Stimulated activated CD8-positive, alpha-beta memory T cell treated with anti-CD3 and anti-CD28 coated beads, Interleukin-7, amount 100 ng/mL, for 48 hours (primary cell): Measurements from ENCODE around the gene USH2A.

ENCODE experiments used
- DNase-seq, 2 donors: peaks; one replicate each; pipeline ENCODE4 v3.0.0-alpha.2; 2020; ENCODE audit warnings: low read depth in 1 of 2; ENCODE audit errors: extremely low read depth in 1 of 2

Gene USH2A

DNA sequence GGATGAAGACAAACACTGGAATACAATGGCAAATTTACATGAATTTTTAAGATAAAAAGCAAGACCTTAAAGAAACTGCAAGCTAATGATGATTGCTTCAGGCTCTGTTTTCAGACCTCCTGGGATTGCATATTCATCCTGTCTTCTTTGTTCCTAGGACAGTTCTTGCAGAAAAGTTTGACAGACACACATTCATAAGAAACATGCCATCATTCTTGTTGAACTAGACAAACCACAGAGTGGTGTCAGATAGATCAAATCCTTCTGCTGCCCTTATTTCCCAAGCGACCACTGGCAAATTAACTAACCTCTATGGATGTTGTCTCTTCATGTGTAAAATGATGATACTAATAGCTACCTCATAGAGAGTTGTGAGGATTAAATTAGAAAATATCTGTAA is 674.8 kb downstream of the USH2A start:
- DNase-seq, result no peak

DNA sequence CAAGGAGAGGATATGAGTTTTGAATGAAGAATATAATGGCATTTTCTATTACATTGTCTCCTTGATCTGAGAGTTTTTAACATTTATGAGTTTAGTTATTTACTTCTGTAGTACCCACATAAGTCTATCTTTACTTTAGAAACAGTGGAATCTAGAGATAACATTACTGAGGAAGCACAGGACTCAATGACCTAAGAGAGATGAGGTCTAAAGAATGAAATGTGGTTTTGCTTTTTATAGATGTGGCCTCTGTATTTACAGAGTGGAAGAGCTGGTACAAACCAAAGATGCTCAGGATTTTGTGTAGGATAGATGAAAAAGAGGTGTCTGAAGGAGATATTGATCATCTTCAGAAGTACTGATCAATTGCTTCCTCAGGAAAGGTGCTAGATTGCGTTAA is 678.8 kb downstream of the USH2A start:
- no peak for DNase-seq

DNA sequence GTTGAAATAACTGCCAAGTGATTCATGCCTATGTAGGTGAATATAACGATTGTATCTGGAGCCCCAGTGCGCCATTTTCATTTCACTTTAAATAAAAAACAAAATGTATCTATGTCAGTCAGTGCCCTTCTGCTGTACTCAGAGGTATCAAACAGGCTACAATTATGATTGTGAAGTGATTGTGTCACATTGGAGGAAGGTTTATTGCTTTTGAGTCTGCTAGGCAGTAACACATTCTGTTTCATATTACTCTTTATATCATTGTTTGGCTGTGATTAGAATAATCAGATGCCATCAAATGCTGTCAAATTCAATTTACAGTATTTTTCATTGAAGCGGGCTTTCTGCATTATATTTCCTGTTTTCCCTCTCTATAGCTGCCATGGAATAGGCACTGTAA is 684.2 kb downstream of the USH2A start:
- DNase-seq, result no peak

DNA sequence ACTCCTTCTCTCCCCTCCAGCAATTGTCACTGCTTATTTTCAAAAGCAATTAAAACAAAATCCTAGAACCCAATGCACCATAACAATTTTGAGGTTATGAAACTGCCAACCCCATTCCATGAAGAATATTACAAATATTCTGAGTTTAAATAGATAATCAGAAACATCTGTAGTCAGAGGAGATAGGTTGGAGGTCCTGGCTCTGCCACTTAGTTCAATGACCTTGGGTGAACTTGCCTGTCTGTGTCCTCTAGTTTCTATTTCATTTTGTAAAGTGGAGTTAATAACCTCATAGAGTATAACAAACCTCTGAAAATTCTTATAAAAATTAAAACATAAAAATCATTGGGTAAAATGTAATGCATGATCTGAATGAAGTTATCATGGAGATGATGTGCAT is 691.5 kb downstream of the USH2A start:
- no peak for DNase-seq

DNA sequence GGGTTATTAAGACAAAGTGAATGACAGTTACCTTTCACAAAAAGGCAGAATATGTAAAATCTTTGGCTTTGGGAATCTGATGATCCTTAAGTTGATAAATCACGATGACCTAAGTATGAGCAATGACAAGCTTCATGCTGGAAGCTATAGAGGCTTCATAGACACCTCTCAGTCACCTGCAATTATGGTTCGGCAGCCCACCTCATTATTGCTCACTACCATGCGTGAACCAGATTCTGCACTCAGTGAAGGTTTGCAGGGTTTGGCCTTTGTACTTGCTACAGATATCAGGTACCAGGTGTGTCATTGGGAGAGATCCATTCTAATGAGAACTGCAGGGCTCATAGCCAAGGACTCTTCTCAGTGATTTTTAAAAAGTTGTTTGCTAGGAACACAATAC is 692.6 kb downstream of the USH2A start:
- DNase-seq, result no peak

DNA sequence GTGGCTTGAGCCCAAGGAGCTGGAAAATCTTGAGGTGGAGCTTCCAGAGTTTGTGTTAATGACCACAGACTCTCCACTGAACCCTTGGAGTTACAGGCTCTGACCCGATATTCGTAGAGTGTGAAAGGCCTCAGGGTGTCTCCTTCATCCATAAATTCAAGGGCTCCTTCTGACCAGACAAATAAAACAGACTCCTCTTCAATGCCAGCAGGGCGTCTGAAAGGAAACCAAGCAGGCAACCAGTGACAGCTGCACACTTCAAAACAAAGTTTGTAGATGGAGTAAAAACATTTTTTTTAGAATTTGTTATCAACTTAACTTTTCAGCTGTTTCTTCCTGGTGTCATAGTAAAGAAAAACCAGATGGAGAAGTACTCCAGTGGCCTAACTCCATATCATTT is 695.1 kb downstream of the USH2A start:
- DNase-seq, result no peak

DNA sequence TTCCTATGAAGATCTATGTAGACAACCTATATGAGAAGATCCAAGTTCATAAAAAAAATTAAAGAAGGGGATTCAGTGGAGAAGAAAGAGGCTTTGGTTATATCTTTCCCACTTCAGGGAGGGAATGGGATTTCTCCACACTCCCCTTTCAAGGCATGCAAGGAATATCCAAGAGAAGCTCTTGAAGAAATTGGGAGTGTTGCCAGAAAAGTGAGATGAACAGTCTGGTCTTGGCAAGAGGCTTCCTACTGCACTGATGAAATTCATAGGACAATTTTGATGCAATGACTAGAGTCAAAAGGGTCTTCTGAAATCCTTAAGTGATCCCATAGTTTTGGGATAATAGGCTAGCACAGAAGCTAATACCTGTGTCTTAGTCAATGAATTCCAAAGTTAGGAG is 703.1 kb downstream of the USH2A start:
- no peak for DNase-seq

DNA sequence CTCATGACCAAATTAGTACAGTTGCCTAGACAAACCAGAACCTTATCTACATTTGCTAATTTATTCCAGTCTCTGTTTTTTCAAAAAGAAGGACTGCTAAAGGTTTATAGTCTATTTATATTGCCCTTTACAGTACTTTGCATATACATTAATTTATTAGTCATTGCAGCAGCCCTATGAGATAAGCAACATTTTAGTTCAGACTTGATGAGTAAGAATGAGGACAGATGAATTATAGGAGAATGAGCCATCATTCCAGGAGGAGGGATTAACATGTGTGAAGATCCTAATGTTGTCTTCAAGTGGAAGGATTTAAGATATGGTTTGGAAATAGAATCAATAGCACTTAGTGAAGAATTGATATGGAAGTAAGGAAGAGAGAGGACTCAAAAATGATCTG is 703.7 kb downstream of the USH2A start:
- DNase-seq, result no peak

DNA sequence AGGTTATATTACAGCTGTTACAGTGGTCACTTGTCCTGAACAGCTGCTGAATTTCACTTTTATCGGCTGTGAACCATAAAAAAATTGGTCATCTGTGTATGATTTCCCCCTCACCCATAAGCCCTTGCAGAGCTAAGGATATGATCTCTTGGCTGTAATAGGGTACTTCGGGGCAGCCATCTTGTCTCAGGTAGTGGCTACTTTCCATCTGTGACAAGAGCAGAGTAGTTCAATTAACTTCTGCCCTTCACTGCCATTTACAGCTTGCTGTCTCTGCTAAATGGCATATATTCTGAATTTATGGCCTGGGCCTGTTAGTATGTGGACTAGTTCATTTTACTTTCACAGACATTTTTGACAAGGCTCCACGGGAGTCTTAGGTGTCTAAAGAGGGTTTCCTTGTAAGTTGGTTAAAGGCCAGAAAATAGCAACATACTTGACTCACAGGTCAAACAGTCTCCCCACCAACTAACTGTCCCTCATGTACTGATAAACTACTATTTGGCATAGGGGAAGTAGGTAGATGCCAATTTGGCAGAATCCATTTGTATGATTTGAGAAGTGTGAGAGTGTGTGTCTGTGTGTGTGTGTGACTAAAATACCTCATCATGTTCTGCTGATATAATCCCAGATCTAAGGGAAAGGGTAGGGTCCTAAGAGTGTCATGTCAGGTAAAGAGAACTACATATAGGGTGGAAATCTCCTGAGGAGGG is 704.5 kb downstream of the USH2A start:
- DNase-seq, result no peak

DNA sequence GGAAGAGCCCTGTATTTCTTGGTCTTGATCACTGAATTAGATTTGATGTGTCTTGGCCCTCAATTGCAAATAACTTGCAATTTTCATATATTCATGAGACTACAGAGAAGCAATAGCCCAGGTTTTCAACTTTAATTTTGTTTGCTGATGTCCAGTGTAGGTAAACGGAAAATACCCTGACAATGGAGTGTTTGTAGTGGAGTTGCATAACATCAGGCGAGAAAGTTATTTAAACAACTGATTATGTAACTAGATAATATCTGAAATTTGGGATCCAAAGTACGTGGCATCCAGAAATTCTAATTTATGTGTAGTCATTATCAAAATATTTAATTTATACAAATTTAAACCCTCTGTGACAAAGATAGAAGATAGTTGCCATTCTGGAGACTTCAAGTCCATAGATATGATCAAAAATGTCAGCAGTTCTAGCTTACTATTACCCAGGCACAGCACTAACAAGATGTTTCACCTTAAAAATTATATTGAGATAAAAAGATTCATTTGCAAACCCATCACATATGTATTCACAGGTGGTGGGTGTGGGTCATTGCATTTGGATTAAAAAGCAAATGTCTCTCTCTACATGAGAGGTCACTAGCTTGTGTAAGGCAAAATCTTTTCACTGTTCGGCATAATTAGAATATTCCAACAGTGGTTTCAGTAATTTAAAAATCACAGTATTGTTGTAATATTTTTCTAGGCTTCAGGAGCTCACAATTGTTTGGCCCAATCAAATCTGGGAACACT is 705.4 kb downstream of the USH2A start:
- no peak for DNase-seq

DNA sequence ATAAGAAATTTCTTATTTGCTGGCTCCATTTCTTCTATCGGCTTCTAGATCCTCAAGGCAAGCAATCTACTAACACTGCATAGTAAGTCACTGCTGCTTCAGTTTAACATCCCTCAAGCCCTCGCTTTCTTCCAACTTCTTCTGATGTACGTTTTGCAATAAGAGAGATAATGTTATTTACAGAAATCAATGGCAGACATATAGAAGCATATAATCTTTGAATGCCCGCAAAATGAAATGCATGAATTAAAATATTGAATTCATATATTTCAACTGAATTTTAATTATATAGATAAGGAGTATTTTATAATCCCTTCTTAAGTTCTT is 712.4 kb downstream of the USH2A start:
- DNase-seq, result no peak

DNA sequence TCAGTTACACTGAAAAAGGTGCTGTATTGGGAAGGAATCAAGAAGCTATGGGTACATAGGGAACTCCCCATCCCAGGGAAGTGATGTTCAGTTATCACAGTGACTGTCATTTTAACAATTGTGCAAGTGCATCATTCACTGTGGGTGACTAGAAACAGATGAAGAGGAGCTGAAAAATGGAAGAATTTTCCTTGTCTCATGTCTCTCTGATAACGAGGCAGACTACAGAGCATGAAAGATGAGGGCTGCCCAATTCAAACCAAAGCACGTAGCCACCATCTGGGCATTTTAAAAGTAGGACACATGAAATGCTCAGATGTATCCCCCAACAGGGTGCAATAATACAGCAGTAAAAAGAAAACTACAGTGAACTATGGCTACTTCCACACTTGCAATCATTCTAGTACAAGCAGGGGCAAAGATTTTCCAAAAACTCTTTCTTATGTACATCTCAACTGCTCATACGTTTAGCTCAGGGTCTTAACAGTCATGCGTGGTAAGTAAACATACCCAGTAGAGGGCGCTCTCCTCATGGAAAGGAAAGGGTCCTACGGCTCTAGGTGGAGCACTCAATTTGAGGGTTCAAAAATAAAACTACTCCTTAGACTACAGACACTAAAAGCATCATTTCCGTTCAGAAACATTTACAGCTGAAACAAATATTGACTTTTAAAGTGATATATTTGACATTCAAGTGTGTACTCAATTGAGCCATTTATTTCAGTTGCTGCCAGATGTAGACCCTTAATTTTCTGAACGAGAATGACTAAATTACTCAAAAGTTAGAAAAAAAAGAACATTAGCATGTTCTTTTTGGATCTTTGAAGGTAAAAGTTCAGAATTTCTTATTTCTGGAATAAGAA is 713.0 kb downstream of the USH2A start:
- DNase-seq, result no peak

DNA sequence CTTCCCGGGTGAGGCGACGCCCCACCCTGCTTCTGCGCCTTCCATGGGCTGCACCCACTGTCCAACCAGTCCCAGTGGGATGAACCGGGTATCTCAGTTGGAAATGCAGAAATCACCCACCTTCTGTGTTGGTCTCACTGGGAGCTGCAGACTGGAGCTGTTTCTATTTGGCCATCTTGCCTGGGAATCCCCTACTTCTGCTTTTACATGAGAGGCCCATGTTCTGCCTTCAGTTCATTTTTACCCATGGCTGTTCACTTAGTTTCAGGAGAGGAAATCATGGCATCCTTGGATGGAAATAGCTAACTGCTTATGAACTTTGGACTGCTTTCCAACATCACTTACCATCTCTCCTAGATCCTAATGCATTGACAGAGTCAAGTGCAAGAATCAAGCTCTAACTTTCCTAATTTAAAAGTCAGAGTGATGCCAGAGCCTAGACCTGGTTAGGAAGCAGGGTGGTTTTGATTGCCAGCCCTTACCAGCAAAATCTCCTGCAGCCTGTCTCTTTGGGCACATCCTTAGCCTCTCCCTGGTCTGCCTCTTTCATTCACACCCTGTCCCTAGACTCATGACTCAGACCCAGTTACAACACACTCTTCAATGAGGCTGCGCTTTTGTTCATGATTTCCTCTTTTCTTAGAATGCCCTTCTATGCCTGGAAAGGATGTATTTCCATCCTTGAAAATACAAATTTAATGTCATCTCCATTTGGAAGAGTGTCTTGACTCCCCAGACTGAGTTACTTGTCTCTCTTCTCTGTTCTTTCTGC is 719.0 kb downstream of the USH2A start:
- no peak for DNase-seq

DNA sequence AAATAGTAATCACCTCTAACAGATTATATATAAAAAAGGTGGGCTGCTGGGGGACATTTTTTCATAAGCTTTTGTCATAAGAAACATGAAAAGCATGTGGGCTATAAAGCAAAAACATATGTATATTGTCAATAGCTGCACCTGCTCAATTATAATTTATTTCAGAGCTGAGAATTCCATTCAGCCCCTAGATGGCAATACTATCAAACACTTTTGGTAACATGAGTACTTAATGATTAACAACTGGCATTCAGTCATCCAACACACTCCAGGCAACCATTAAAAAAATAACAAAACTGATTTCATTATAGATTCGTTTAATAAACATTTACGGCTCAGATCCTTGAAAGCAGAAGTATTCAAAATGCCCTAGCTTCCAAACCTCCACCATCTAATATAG is 741.0 kb downstream of the USH2A start:
- DNase-seq, result no peak

DNA sequence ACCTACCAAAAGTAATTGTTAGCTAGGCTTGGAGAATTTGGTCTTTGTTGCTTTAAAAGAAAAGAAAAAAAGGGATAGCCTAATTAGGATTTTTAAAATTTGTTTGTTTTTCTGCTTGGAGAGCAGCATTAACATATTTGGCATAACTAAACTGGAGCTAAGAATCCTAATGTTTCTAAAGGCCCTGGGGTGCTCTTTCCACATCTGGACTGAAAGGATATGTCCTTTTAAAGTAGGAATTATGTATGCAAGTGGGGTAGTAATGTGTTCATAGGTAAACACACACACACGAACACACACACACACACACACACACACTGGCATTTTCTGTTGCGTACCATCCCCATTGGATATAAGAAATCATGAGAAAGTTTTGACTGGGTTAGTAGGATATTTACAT is 742.2 kb downstream of the USH2A start:
- DNase-seq, result no peak

DNA sequence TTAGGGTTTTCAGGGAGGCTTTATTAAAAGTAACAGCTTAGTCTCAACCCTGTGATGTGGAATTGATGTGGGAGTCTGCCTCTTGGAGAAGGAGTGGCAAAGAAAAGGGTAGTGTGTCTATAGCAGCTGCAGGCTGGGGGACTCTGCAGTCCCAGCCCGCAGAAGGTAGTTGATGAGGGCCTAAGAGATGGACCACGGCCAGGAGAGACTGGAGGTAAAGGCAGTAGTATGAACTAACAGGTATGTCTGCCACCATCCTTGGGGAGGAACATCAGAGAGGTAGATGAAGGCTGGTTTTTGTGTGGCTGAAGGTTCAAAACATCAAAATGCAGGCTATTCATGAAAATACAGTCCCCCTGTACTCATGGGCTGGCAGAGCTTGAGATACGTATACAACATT is 744.0 kb downstream of the USH2A start:
- no peak for DNase-seq

DNA sequence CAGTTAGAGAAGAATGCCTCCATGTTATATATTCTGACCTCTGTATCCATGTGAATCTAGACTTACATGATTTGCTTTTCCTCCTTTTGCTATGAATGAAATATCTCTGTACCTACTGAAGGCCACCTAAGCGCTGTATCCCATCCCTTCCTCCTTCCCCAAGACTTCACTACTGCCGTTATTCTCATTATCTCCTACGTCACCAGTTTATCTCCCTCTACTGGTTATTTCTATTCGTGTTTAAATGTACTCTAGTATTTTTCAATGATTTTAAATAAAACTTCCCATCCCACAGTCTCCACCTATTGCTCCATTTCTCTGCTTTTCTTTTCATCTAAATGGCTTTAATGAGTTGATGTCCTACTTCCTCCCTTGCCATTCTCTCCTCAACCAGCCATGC is 746.1 kb downstream of the USH2A start:
- DNase-seq, result no peak

DNA sequence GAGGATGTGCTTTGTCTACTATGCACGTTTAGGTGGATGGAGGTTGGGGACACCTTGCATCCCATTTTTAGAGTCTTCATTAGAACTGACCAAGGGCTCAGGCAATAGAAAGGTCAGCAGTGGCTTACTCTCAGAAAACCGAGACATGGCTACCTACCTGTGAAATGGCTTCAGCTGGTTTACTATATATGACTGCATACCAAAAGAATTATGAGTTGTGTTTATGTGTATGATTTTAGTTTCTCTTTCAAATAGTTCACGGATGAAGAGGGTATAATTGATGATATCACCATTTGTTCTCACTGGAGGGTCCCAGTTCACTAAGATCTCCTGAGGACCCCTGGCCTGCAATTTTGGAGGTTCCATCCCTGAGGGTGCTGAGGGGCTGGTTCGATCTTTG is 749.3 kb downstream of the USH2A start:
- no peak for DNase-seq

DNA sequence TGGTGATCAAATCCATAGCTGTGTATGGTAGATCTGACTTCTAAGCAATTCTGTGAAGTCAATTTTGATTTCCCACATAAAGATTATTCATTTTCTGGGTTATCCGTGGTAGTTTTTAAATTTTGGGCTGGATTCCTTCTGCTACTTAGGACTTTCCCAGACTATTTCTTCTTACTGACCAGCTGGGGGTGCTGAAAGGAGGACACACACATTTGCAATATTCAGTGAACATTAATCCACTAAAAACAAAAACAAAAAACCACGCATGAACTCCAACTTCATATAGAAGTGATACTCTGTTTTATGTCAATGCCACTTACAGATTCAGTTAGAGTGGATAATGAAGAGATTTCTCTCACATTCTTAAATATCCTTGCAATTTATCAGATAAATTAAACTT is 750.8 kb downstream of the USH2A start:
- no peak for DNase-seq

DNA sequence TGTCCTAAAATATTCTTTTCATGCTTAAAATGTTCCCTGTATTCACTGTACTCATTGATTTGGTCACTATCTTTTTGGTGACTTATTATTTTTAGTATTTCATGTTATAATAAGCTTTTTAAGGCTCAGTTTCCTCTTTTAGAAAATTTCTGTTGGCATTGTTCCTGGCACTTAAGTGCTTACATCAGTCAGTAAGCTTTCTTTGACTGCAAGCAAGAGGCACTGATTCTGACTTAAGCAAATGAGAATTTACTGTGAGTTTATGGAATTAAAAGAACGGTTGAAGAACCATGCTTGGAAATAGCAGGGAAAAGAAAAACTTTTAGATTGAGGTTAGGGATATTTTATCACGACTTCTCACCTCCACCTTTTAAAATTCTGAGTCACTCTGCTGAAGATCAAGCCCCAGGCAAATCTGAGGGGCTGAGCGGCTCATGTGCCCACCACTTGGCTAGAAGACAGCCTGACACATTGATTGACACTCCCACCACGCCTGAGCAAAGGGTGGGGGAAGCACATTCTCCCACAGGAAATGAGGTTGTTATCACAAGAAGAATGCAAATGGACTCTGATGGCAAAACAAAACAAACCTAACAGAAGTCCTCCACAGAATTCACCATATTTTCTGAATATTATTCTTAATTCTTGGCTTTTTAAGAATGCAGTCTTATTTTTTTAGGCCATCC is 753.3 kb downstream of the USH2A start:
- DNase-seq, result no peak

DNA sequence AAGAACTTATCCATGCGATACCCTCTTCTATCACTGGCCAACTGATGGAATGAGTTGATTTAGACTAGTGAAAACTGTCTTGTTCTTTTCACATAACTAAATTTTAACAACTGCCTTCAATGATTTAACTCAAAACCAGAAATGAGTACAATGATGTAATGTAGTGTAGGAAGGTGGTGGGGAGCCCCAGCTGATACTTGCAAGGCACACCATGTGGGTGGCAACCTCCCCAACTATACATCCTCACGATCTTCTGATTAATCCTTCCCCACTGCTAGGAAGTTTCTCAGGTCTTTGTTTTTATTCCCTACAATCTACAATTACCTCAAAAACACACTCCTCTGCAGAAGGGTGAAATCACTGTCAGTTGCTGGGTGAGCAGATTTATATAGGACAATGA is 755.5 kb downstream of the USH2A start:
- DNase-seq, result no peak
